GM18499 (cell line): ENCODE results near the gene PSTK.

Source experiments
- ATAC-seq: cut with Tn5 transposase; IDR thresholded peaks from one replicate; pipeline ENCODE4 v1.9.1; 2021; ENCODE audit warnings: moderate number of reproducible peaks; ENCODE audit not compliant: insufficient read depth, unreplicated experiment

PSTK gene

DNA sequence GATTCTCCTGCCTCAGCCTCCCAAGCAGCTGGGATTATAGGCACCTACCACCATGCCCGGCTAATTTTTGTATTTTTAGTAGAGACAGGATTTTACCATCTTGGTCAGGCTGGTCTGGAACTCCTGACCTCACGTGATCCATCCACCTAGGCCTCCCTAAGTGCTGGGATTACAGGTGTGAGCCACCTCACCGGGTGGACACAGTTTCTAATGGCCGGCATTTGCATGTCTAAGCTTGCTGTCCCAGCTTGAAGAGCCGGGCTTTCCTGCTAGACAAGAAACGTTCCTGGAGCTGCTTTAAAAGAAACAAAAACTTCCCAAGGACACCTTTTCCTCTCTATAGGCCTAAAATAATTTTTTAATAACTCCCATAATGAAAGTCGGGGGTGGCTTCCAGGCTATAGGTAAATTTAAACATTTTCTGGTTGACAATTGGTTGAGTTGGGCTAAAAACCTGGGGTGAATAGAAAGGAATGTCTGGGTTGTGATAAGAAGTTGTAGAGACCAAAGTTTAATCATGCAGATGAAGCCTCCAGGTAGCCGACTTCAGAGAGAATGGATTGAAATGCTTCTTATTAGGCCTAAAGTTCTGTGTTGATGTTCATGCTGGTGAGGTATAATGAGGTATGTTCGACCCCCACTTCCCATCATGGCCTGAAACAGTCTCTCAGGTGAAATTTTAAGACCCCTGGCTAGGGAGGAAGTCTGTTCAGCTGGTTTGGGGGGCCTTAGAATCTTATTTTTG, 37.4 kb downstream of the PSTK start:
- ATAC-seq, result no peak

DNA sequence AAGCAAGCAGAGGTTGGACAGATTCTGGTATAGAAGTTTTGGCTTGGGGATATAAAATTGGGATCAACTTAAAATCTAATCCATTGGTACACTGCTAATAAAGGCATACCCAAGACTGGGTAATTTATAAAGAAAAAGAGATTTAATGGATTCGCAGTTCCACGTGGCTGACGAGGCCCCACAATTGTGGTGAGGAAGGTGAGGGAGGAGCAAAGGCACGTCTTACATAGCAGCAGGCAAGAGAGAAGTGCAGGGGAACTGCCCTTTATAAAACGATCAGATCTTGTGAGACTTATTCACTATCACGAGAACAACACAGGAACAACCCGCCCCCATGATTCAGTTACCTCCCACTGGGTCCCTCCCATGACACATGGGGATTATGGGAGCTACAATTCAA, 38.3 kb downstream of the PSTK start:
- no peak for ATAC-seq

DNA sequence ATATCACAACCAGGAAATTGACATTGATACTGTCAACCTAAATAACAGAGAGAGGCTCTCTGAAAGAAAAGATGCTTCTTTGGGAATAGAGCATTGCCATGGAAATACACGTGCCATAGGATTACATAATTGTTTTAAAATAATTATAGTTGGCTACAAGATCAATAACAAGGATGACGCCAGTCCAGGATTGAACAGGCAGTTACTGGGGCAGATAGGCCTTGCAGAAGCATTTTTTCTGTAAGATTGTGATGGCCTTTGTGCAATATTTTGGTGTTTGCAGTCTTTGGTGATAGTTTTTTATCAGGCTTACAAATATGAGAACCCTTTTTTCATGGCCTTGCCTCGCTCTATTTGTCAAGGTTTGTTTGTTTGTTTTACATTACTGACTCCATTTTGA, 39.1 kb downstream of the PSTK start:
- ATAC-seq, result no peak

DNA sequence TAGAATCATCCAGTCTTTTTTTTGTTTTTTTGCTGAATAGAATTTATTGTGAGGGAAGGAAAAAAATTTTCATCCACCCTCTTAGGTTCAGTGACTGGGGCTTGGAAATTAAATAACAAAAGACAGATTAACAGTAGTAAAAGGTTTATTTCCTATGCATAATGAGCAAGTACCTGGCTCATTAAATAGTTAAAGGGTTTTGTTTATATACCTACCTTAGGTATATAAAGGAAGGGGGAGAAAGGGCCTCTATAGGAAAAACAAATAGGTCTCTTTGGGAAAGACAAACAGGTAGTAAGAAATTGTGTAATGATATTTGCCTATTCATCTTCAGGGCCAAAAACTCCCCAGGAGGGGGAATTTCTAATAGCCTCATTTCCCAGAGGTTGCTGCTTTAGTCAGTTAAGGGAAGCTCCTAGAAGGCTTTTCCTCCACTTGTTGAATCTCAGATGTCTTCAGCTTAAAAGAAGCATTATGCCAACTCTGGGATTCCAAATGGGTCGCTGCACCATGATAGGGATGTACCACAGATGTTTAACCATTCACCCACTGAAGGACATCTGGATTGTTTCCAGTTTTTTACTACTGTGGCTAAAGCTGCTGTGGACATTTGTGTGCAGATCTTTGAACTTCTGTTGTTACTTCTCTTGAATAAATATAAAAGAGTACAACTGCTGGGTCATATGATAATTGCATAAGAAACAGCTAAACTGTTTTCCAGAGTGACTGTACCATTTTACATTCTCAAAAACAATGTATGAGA, 39.9 kb downstream of the PSTK start:
- no peak for ATAC-seq

DNA sequence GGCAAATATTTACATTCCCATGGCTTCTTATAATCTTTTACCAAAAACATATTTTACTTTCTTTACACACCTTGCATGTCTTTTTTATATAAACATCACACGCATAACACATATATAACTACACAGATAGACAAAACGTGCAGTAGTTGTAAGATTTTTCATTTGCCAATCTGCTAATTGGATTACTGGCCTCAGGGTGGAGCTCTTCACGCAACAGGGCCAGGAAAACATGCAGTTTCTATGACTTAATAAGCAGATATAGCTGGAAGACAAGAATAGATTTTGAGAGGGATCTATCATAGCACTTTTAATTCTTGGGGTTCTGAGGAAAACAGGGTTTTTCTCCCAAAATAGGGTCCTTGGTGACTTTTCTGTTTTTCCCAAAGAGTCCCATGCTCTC, 41.3 kb downstream of the PSTK start:
- ATAC-seq, result no peak

DNA sequence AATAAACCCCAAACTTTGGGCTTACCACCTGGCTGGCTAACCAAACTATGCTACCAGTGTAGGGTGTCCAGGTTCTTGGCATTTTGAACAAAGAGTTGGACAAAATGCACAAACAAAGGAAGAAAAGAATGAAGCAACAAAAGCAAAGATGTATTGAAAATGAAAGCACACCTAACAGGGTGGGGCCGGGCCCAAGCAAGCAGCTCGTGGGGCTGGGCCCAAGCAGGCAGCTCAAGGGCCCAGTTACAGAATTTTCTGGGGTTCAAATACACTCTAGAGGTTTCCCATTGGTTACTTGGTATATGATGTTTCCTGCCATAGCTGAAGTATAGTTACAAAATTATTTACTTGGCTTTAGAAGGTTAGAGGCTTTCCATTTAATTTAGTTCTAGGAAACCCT, 44.3 kb downstream of the PSTK start:
- no peak for ATAC-seq

DNA sequence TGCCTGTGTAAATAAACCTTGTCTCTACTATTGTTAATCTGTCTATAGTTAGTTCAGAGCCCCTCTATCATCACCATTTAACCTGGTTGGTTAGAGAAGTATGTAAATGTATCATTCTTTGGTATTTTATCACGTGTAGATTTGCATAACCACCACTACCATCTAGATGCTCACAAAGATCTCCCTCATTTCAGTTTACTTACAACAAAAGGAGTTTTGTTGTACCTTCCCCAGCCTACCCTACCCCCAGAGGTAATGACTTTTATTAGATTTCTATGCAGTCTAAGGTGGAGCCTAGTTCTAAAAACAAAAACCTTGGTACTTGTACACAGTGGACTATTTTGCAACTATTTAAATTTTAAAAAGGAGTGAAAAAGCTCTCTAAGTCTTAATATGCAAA, 46.1 kb downstream of the PSTK start:
- no peak for ATAC-seq

DNA sequence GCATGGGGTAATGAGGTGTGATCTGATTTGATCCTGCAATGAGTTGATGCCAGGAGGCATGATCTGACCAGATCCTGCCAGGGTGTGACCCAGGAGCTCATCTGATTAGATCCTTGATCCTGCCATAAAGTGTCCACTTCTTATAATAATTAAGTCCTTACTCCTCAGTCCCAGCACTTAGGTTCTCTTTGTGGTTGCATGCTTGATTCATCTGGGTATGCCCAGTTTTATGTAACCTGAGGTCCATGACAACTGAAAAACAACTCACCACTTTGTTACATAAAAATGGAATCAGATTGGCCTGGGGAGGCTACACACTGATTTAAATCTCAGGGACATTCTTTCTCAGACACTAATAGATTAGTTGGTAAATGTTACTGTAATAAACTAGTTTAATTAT, 47.7 kb downstream of the PSTK start:
- no peak for ATAC-seq

DNA sequence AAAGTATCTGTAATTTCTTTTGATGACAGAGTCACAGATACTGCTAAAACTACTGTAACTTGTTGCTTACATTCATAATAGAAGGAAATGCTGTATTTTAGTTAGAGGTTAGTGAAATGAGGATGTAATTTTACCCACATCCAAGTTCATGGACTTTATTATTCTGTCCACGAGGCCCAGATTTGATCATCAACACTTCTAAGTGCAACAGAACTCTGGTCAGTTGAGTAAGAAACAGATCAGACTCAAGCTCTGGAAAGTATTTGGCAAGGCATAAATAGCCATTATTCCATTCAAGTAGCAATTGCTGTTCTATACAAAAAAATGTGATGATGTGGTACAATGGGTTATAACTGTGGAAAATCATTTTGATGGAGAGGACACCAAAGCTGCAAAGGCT, 50.9 kb downstream of the PSTK start:
- ATAC-seq, result no peak

DNA sequence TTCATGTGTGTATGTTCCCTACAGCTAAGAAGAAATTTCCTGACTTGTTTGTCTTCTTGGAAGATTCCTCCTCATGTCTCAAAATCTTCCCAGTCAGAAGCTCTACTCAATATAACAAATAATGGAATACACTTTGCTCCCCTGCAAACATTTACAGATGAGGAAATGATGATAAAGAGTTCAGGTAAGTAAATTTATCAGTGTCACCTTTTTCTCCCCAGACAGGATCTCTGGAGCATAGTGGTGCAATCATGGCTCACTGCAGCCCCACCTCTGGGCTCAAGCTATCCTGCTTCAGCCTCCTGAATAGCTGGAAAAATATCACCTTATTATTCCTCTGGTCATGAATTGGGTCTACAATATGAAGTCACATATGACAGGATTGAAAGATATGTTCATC, 54.1 kb downstream of the PSTK start:
- ATAC-seq, result no peak

DNA sequence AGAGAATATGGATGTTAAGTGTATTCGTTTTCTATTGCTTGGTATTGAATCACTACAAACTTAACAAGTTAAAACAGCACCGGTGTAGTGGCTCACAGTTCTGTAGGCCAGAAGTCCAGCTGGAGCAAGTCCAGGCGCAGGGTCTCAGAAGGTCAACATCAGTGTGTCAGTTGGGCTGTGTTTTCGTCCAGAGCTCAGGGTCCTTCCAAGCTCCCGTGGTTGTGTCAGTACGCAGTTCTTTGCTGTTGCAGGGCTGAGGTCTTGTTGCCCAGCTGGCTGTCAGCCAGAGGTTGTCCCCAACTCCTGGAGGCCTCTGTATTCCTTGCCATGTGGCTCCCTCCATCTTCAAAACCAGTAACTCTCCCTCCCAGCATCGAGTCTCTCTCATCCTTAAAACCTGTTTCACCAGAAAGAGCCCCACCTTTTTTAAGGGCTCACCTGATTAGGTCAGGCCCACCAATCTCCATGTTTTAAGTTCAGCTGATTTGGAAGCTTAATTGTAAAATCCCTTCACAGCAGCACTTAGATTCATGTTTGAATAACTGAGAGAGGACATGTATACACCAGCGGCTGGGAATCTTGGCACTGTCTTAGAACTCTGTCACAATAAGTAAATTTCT, 55.4 kb downstream of the PSTK start:
- no peak for ATAC-seq

DNA sequence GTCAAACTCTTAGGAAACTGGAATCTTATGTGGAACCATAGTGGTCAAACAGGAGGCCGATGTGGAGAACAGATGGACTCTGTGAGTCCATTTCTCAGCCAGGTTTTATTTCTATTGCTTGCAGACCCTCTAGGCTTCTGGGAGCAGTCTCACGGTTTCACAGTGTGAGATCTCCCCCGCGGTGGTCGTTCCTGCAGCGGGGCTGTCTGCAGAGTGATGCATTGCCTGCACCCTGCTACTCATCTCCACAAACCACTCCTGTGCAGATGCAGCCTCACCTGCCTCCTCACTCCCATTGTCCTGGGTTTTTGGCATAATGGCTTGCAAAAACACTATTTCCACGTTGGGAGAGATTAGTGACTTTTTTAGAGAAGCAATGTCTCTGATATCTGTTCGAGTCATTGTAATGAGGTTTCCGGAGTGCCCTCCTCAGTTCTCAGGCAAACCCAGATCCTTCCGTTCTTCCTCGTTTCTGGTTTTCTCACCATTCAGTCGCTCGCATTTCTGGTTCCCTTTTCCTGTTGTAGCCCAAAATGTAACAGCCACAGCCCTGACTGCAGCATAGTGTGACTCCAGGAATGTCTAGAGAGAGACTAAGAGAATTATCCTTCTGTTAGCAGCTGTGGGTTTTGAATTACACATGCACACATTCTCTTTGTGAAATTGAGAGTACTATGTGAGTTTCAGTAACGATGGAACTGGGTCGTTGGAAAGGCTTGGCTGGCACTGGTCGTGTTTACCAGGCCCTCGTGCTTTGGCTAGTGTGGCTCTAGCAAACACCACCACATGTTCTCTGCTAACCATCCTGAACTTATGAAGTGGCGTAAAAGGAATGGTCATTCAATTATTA, 58.8 kb downstream of the PSTK start:
- ATAC-seq, result no peak

DNA sequence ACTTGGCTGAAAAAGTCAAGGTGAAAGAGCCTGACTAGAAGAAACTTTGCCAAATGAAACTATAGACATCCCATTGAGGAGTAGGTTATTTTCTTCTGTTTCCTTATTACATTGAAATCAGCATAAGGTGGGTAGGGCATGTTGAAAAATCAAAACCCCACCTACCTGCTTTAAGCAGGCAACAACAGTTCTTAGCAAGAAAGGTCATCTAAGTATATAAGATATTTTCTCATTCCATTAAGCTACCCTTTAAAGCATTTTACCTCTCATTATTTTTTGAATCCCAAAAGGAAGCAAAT, 59.4 kb downstream of the PSTK start:
- ATAC-seq, result no peak
